GM04504 (cell line): ENCODE measurements around the gene PKD1L1.

Experiments used
- DNase-seq: peaks from one replicate; pipeline ENCODE4 v3.0.0-alpha.2; 2012; ENCODE audit warnings: low read depth

The PKD1L1 gene

GRCh38 chr7:47905076-47905920 is 43.0 kb downstream of the PKD1L1 start:
- no peak for DNase-seq

DNA sequence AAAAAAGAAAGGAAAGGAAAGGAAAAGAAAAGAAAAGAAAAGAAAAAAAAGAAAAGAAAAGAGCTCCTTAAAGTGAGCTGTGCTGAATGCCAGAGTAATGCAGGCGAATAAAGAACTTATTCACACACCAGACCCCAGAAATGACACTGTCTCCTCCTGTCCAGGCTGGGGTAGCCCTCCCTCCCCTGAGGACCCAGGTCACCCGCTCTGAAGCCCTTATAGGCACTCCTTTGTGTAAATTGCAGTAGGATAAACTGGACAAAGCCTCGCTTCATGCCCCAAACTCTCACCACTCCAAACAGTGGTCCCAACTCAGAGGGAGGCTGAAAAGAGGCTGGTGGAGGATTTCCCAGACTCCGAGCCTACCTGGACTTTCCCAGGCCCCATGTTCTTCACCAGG is 46.3 kb downstream of the PKD1L1 start:
- no peak for DNase-seq

GRCh38 chr7:47901542-47901941 is 46.7 kb downstream of the PKD1L1 start:
- peak; percentile 15 for DNase-seq

- DNase-seq: no peak
These were observed 50.4 kb downstream of the PKD1L1 start for GRCh38 chr7:47897831-47898230.

DNA sequence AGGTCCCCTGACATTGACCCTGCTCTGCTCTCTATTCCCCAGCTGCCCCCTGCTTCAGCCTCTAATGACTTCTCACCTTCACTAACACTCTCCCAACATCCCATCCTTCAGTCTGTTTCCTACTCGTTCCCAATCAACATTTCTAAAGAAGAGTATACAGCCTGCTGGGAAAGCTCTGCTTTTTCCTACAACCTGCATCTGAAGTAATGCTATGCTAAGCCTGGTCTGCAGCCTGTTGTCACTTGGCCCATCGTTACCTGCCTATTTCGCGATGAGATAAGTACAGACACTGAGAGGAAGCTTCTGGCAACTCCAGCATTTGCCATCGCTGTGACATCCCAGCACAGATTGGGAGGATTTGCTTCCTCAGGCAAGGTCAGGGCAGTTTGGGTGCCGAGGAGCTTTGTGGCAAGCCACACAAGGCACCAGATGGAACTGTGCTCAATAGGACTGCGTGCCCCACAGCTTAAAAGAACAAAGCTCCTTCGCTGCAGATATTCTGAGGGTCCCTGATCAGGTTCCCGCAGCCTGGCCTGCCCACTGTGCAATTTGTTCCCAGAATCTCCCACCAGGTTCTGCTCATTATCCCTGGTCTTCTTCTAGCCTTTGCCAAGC is 51.4 kb downstream of the PKD1L1 start:
- no peak for DNase-seq

- no peak for DNase-seq
These were observed 53.2 kb downstream of the PKD1L1 start for GRCh38 chr7:47895026-47895425.

GRCh38 chr7:47893721-47894365 is 54.4 kb downstream of the PKD1L1 start:
- no peak for DNase-seq

DNA sequence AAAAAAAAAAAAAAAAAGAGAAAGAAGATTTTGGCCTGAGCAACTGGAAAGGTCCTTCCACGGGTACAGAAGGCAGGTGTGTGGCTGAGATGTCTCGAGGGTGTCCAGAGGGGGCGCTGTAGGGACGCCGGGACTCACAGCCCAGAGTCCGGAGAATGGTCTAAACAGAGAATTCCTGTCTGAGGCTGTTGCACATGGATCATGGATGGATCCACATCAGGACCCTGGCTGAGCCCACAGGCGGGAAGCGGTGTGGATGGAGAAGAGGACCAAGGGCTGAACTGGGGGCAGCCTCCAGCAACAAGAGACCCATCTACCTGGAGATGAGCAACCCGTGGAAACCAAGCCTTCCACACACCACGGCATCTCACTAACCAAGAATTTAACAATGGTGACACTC is 55.0 kb downstream of the PKD1L1 start:
- no peak for DNase-seq

DNA sequence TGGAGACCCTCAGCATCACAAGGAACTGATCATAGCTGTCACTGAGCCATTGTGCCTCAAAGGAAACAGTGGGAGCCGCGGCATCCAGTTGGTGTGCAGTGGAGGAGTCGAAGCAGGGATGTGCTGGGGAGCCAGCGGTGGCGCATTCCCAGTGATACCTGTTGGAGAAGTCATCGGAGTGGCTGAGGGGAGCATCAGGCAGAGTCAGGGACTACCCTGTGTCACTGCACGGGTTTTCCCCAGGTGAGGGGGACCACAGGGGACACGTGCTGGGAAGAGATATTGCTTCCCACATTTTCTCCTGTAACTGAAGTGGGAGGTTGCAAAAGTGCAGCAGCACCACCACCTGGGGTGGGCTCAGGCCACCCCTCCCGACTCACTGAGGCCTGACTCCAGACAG is 57.7 kb downstream of the PKD1L1 start:
- no peak for DNase-seq

- no peak for DNase-seq
These were observed 58.1 kb downstream of the PKD1L1 start for GRCh38 chr7:47890125-47890524.

- no peak for DNase-seq
These were observed 58.5 kb downstream of the PKD1L1 start for GRCh38 chr7:47889723-47890122.

GRCh38 chr7:47888371-47889265 is 59.6 kb downstream of the PKD1L1 start:
- DNase-seq: no peak

GRCh38 chr7:47887016-47887640 is 61.1 kb downstream of the PKD1L1 start:
- DNase-seq: no peak

DNA sequence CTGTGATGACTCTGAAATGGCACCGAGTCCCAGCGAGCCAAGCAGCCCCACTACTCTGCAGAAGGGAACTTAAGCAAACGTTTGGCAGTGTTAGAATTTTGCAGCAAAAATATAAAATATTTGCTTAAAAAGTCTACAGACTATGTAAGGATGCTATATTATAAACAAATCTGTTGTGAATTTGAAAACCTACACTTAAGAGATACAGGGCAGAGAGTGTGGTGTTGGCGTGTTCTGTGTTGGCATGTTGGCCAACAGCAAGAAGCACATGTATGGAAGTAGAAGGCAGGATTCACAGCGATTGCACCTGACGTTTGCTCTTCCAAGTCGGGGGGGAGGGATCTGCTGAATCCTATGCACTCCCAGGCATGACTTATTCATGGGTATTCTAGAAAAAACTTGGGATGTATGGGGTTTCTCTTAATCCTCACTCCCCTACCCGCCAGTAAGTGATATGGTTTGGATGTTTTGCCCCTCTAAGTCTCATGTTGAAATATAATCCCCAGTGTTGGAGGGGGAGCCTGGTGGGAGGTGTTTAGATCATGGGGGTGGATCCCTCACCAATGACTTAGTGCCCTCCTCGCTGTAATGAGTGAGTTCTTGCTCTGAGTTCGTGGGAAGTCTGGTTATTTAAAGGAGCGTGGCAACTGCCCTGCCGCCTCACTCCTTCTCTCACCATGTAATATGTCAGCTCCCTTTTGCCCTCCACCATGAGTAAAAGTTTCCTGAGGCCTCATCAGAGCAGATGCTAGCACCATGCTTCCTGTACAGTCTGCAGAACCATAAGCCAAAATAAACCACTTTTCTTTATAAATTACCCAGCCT is 62.1 kb downstream of the PKD1L1 start:
- DNase-seq: no peak

GRCh38 chr7:47885309-47885986 is 62.8 kb downstream of the PKD1L1 start:
- DNase-seq: no peak

- no peak for DNase-seq
These were observed 63.6 kb downstream of the PKD1L1 start for GRCh38 chr7:47884675-47885074.

GRCh38 chr7:47882635-47883034 is 65.6 kb downstream of the PKD1L1 start:
- no peak for DNase-seq

DNA sequence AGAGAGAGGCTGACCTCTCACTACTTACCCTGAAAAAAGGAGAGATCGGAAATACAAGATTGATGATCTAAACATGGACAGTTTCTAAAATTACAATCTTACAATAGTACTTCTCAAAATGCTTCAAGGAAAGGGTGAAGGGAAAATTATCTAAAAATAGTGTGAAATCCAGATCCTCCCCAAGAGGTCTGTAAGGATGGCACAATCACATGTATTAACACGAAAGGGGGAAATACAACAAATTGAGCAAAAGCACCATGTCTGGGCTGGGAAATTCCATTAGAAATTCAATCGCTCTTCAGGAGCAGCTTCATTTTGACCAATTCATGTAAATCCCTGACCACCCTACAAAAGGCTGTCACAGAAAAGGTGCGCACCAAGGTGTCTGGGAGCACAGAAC is 67.0 kb downstream of the PKD1L1 start:
- DNase-seq: no peak

GRCh38 chr7:47878662-47879061 is 69.6 kb downstream of the PKD1L1 start:
- DNase-seq: no peak

- no peak for DNase-seq
These were observed 70.9 kb downstream of the PKD1L1 start for GRCh38 chr7:47877336-47877735.
